BLaER1 treated with 17β-estradiol and CSF1 and Interleukin-3, amounts not matched to agents 10 nM and 100 nM (cell line): ENCODE results near the gene VPS26A.

Experiments used
- H3K27ac ChIP-seq, 11 experiments: shearing (Covaris generic); formaldehyde crosslinking; 2 replicates each; pipeline ENCODE4 v1.8.1; 2022
- H3K27me3 ChIP-seq, 11 experiments: shearing (Covaris generic); formaldehyde crosslinking; 2 replicates each; pipeline ENCODE4 v1.8.1; 2022
- H3K36me3 ChIP-seq, 11 experiments: shearing (Covaris generic); formaldehyde crosslinking; 2 replicates each; pipeline ENCODE4 v1.8.1; 2022
- H3K4me1 ChIP-seq, 10 experiments: shearing (Covaris generic); formaldehyde crosslinking; 2 replicates each; pipeline ENCODE4 v1.8.1; 2022
- H3K4me2 ChIP-seq, 11 experiments: shearing (Covaris generic); formaldehyde crosslinking; 2 replicates each; pipeline ENCODE4 v1.8.1; 2022
- H3K4me3 ChIP-seq, 10 experiments: shearing (Covaris generic); formaldehyde crosslinking; 2 replicates each; pipeline ENCODE4 v1.8.1; 2022
- H3K9ac ChIP-seq, 11 experiments: shearing (Covaris generic); formaldehyde crosslinking; 2 replicates each; pipeline ENCODE4 v1.8.1; 2022
- H3K9me3 ChIP-seq, 11 experiments: shearing (Covaris generic); formaldehyde crosslinking; replicated peaks in 1 of 11; 2 replicates each; pipeline ENCODE4 v1.8.1; 2022
- H4K20me1 ChIP-seq, 11 experiments: shearing (Covaris generic); formaldehyde crosslinking; 2 replicates each; pipeline ENCODE4 v1.8.1; 2022
- Cebpa-rat ChIP-seq, 11 experiments: shearing (Covaris generic); IDR thresholded peaks; 2 replicates each; pipeline ENCODE4 v1.8.1; 2022

Gene VPS26A

DNA sequence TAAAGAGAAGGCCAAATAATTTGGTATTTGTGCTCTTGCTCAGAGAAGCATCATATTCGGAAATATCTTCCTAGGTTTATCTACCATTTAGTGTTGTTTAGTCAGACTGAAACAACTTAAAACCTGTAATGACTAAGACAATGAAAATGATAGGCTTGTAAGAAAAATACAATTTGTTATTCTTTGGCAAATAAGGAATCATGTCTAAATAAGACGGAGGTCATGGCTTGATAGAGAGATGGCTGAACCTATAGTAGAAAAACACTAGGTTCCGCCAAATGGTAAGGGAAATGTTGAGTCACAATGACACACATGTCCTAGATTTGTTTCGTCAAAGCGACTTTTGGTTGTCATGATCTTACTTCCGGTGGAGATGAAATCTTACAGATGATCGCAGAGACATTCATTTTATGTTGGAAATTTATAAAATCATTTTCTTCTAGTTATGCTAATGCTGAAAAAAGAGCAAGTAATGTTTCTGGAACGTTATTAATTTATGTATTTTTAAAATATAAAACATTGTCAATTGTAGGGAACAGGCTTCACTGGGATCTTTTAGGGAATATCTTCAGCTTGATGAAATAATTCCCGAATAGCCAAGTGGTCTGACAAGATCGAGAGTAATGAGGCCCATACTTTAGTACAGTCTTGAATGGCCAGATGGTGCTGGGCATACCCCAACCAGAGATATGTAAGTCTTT lies 35.0 kb upstream of the VPS26A start:
- Histone ChIP-seq H3K27me3 (no peaks in the 10 kb centered on the region), H3K4me3 (peak overlapping the region; percentile 51 to 91 (median 80)), H3K9ac (peak overlapping the region; percentile 80 to 98 (median 91)), H3K9me3 (peaks cover 0 to 17% (median 0%) of the 10 kb centered on the region in 11 experiments; a peak in 1 of 22 replicates), H3K36me3 (peaks cover 0 to 56% (median 48%) of the 10 kb centered on the region in 11 experiments; a peak in 16 of 22 replicates), H3K4me1 (peaks cover 55 to 75% (median 61%) of the 10 kb centered on the region in 10 experiments), H4K20me1 (peaks cover 0 to 55% (median 46%) of the 10 kb centered on the region in 11 experiments; a peak in 19 of 22 replicates), H3K4me2 (peak overlapping the region; percentile 81 to 97 (median 90)), H3K27ac (peak overlapping the region; percentile 82 to 98 (median 93))
- no peak for TF ChIP-seq Cebpa-rat (IDR thresholded peaks at IDR 0.05)

DNA sequence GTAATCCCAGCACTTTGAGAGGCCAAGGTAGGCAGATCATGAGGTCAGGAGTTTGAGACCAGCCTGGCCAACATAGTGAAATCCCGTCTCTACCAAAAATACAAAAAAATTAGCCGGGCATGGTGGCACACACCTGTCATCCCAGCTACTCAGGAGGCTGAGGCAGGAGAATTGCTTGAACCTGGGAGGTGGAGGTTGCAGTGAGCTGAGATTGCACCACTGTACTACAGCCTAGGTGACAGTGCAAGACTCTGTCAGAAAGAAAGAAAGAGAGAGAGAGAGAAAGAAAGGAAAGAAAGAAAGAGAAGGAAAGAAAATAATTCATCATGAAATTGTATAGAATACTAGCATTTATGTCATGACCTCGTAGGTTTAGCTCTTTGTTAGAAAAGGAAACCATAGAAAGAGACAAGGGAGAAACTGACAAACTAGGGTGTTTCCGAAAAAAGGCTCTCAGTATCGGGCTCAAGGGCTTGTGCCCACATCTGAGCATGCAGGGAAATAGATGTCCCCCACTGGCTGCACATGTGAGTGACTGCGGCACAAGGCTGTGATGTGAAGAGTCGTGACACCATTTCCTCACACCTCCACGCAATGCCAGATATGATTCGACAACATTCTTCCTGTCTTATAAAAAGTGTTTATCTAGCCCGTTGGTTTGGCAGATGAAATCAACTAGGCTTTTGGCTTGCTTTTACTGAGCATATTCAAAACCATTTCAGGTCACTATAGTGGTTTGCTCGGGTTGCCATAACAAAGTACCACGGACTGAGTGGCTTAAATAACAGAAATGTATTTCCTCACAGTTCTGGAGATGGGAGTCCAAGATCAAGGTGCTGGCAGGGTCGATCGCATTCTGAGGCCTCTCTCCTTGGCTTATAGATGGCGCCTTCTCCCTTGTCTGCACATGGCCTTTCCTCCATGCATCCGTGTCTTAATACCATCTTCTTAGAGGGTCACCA lies 34.1 kb upstream of the VPS26A start:
- Histone ChIP-seq H3K9me3 (peaks cover 0 to 17% (median 0%) of the 10 kb centered on the region in 11 experiments; a peak in 1 of 22 replicates), H3K4me1 (peaks cover 54 to 75% (median 66%) of the 10 kb centered on the region in 10 experiments), H3K4me2 (peak overlapping the region; percentile 81 to 97 (median 90)), H3K27me3 (no peaks in the 10 kb centered on the region), H3K27ac (peak overlapping the region; percentile 49 to 98 (median 93)), H3K36me3 (peaks cover 0 to 66% (median 56%) of the 10 kb centered on the region in 11 experiments; a peak in 16 of 22 replicates), H3K9ac (peak overlapping the region; percentile 11 to 98 (median 91); a peak in 20 of 22 replicates), H3K4me3 (peak overlapping the region in 9 of 10 experiments; percentile 71 to 91 (median 81); a peak in 18 of 20 replicates), H4K20me1 (peaks cover 0 to 65% (median 55%) of the 10 kb centered on the region in 11 experiments; a peak in 19 of 22 replicates)
- TF ChIP-seq Cebpa-rat (IDR thresholded peaks at IDR 0.05): no peak

DNA sequence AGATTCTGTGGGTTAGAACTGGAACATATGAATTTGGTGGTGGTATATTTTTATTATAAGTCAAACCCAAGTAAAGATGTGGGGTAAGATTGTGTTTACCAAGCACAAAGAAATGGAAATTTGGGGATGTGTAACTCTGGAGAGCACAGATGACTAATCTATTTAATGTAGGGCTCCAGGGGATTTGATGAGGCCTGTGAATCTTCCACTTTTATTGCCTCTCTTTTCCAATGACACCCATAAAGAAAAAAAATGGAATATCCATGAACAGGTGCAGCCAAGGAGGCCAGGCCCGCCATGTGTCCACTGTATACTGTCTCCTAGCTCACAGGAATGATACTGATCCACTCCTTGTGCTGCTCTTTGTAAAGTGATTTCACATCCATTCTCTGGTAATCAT lies 33.3 kb upstream of the VPS26A start:
- no peak for TF ChIP-seq Cebpa-rat (IDR thresholded peaks at IDR 0.05)
- Histone ChIP-seq H3K4me2 (peak overlapping the region; percentile 81 to 97 (median 90)), H3K27ac (peak overlapping the region; percentile 49 to 98 (median 93)), H3K27me3 (no peaks in the 10 kb centered on the region), H3K4me3 (peak overlapping the region in 9 of 10 experiments; percentile 71 to 91 (median 81); a peak in 19 of 20 replicates), H3K9ac (peak overlapping the region in 9 of 11 experiments; percentile 86 to 98 (median 93); a peak in 17 of 22 replicates), H3K36me3 (peaks cover 0 to 73% (median 64%) of the 10 kb centered on the region in 11 experiments; a peak in 16 of 22 replicates), H4K20me1 (peaks cover 0 to 72% (median 63%) of the 10 kb centered on the region in 11 experiments; a peak in 20 of 22 replicates), H3K4me1 (peaks cover 54 to 75% (median 64%) of the 10 kb centered on the region in 10 experiments), H3K9me3 (peaks cover 0 to 17% (median 0%) of the 10 kb centered on the region in 11 experiments; a peak in 1 of 22 replicates)

DNA sequence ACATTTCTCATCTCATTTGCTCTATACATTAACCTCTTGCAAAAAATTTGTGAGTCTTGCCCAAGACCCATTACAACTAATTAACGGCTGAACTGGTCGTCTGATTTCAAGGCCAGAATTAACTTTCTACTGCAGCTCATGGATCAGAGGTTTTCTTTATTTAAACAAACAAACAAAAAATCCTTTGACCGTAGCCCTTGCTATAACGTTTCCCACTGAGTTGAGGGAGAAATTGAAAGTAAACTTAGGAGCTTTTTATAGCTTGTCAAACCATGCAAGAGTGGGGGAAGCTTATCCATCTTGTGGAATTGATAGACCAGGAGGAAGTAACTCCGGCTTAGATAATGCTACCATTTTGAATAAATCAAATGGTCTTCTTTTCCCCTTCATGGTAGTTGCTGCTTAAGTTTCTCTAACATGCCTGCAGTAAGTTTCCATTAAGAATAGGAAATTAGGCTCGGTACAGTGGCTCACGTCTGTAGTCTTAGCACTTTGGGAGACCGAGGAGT lies 32.8 kb upstream of the VPS26A start:
- Histone ChIP-seq H3K36me3 (peaks cover 0 to 78% (median 69%) of the 10 kb centered on the region in 11 experiments; a peak in 16 of 22 replicates), H3K4me1 (peaks cover 54 to 72% (median 62%) of the 10 kb centered on the region in 10 experiments), H4K20me1 (peaks cover 0 to 77% (median 68%) of the 10 kb centered on the region in 11 experiments; a peak in 20 of 22 replicates), H3K9ac (peak overlapping the region in 9 of 11 experiments; percentile 25 to 98 (median 93); a peak in 17 of 22 replicates), H3K4me2 (peak overlapping the region; percentile 81 to 97 (median 90)), H3K27me3 (no peaks in the 10 kb centered on the region), H3K4me3 (peak overlapping the region in 9 of 10 experiments; percentile 71 to 91 (median 81); a peak in 19 of 20 replicates), H3K27ac (peak overlapping the region; percentile 49 to 98 (median 93)), H3K9me3 (peaks cover 0 to 17% (median 0%) of the 10 kb centered on the region in 11 experiments; a peak in 1 of 22 replicates)
- TF ChIP-seq Cebpa-rat (IDR thresholded peaks at IDR 0.05): no peak

DNA sequence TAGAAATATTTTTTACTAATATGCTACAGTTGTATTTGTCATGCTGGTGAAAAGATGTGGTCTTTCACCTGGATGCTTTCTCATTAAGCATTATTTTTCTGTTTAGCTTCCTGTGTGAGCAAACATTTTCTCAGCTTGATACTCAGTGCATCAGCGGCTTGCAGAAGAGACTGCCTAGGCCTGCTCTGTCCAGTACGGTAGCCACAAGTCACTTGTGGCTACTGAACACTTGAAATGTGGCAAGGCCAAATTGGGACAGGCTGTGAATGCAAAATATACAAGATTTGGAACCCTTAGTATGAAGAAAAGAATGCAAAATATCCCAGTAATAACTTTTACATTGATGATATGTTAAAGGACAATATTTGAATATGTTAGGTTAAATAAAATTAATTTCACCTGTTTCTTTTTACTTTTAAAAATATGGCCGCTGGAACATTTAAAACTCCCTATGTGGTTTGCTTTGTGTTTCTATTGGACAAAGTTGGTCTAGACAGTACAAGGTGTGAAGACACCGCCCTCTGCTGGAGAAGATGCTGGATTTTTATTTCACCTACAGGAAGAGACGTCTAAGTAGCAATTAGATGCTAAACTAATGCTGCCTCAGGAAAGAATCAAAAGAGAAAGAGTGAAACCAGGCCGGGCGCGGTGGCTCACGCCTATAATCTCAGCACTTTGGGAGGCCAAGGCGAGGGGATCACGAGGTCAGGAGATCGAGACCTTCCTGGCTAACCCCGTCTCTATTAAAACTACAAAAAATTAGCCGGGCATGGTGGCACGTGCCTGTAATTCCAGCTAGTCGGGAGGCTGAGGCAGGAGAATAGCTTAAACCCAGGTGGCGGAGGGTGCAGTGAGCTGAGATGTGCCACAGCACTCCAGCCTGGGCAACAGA lies 30.8 kb upstream of the VPS26A start:
- Histone ChIP-seq H3K27ac (peak overlapping the region in 10 of 11 experiments; percentile 23 to 98 (median 89); a peak in 15 of 22 replicates), H3K36me3 (peaks cover 0 to 98% (median 88%) of the 10 kb centered on the region in 11 experiments; a peak in 19 of 22 replicates), H4K20me1 (peaks cover 0 to 98% (median 88%) of the 10 kb centered on the region in 11 experiments; a peak in 20 of 22 replicates), H3K9me3 (peaks cover 0 to 17% (median 0%) of the 10 kb centered on the region in 11 experiments; a peak in 1 of 22 replicates), H3K9ac (peak overlapping the region in 9 of 11 experiments; percentile 10 to 98 (median 93); a peak in 13 of 22 replicates), H3K27me3 (no peaks in the 10 kb centered on the region), H3K4me1 (peaks cover 41 to 71% (median 59%) of the 10 kb centered on the region in 10 experiments), H3K4me2 (peak overlapping the region in 9 of 11 experiments; percentile 31 to 97 (median 91); a peak in 17 of 22 replicates), H3K4me3 (peak overlapping the region in 7 of 10 experiments; percentile 76 to 91 (median 83); a peak in 13 of 20 replicates)
- TF ChIP-seq Cebpa-rat (IDR thresholded peaks at IDR 0.05): no peak

DNA sequence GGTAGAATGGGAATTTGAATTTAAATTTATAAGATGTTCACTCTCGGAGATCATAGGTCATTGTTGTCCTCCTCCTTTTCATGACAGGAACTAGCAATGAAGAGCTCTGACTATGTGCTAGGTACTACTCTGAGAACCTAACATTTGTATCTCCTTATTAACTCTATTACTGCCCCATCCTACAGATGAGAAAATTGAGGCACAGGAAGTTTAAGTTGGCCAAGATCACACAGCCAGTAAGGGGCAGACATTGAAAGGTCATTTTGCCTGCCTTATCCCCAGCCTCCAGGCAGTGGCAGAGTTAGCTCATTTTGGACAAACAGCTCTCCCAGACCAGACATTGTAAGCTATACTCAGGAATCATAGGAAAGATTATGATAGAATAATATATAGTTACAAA lies 30.0 kb upstream of the VPS26A start:
- Histone ChIP-seq H3K9ac (peak overlapping the region in 3 of 11 experiments; percentile 43 to 97 (median 45); a peak in 5 of 22 replicates), H3K36me3 (peaks cover 0 to 100% (median 96%) of the 10 kb centered on the region in 11 experiments; a peak in 19 of 22 replicates), H3K27ac (peak overlapping the region in 6 of 11 experiments; percentile 27 to 96 (median 46); a peak in 5 of 22 replicates), H3K4me3 (peak overlapping the region in 5 of 10 experiments; percentile 76 to 91 (median 83); a peak in 7 of 20 replicates), H3K4me2 (peak overlapping the region in 6 of 11 experiments; percentile 89 to 97 (median 93); a peak in 12 of 22 replicates), H3K4me1 (peaks cover 34 to 78% (median 62%) of the 10 kb centered on the region in 10 experiments), H3K9me3 (peaks cover 0 to 12% (median 0%) of the 10 kb centered on the region in 11 experiments; a peak in 1 of 22 replicates), H4K20me1 (peaks cover 0 to 100% (median 96%) of the 10 kb centered on the region in 11 experiments; a peak in 20 of 22 replicates), H3K27me3 (no peaks in the 10 kb centered on the region)
- no peak for TF ChIP-seq Cebpa-rat (IDR thresholded peaks at IDR 0.05)
